ENCODE measurements around the gene CACNA2D1. TPM values are rescaled to one million over a fixed set of nuclear protein-coding genes. Genes with fewer than 3 reads are reported as not detected.

Gene CACNA2D1
- total RNA-seq, 2 donors from 2014 or later: 5.4 to 32.0 TPM

DNA sequence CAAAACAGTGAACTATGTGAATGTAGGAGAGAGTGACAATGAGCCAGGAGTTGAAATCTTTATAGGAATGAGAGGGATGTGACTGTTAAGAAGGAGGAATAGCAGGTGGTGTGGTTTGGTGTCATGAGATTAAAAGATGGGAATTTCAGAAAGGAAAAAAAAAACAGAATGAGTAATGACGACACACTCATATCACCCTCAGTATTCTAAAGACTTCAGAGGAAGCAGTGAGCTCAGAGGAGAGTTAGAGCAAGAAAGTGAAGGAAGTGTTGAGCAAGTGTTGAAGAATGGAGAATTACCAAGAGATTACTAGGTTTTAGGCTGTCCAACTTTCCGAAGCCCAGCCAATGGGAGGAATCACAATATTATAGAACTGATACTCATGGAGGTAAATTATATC, 453.2 kb downstream of the CACNA2D1 start:
- Histone ChIP-seq H3K4me3 (no peak overlapping the region), H3K36me3 (replicated peaks in 1 of 2; ENCODE audit: insufficient read depth in 1 of 2, low read depth in 2 of 2) (no peaks in the 10 kb centered on the region), H3K9me3 (no peaks in the 10 kb centered on the region), H3K4me1 (no peaks in the 10 kb centered on the region), H3K27ac (no peak overlapping the region), H3K27me3 (no peaks in the 10 kb centered on the region)
- no peak for TF ChIP-seq POLR2A (IDR thresholded peaks at IDR 0.05)
- TF ChIP-seq, protein P1, sequence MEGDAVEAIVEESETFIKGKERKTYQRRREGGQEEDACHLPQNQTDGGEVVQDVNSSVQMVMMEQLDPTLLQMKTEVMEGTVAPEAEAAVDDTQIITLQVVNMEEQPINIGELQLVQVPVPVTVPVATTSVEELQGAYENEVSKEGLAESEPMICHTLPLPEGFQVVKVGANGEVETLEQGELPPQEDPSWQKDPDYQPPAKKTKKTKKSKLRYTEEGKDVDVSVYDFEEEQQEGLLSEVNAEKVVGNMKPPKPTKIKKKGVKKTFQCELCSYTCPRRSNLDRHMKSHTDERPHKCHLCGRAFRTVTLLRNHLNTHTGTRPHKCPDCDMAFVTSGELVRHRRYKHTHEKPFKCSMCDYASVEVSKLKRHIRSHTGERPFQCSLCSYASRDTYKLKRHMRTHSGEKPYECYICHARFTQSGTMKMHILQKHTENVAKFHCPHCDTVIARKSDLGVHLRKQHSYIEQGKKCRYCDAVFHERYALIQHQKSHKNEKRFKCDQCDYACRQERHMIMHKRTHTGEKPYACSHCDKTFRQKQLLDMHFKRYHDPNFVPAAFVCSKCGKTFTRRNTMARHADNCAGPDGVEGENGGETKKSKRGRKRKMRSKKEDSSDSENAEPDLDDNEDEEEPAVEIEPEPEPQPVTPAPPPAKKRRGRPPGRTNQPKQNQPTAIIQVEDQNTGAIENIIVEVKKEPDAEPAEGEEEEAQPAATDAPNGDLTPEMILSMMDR (IDR thresholded peaks at IDR 0.05): no peak
- DNase-seq (no peak), ATAC-seq (no peak)
- intact Hi-C loops (cut with DNase I): no loop called here
- WGBS, 2 donors: 70% methylated on average over 2 of the region's 2 CpGs

DNA sequence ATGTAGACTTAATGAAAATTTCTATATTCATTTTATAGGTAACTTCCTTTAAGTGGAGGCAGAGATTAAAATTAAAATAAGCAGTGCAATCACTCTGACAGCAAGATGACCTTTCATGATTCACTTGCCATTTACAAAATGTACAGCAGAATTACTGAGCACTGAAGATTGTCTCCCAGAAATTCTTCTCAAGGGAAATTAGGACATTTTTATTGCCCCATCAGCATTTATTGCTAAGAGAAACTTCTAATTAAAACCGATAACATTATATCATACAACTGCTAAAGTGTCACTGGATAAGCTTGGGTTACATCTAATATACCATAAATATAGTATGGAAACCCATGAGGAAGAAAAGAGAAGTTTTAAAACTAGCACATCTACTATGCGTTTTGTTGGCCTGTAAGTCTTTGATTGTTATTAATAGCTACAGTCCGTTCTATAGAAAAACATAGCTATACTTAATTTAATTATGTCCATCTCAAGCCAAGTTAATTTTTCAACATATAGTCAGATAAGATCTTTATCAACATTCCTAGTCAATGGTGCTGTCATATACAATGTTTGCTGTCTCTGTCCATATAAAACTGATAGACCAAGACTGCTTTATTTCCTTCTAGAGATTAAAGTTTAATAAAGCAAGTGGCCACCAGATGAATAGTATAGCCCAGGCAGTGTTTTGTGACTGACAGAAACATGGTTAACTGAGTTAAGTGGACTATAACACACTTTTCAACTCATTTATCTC, 456.7 kb downstream of the CACNA2D1 start:
- 67 to 71% methylated on average over 3 of the region's 3 CpGs for WGBS, 2 donors
- ATAC-seq: no peak
- TF ChIP-seq POLR2A (IDR thresholded peaks at IDR 0.05): no peak
- TF ChIP-seq, protein P1 (IDR thresholded peaks at IDR 0.05): no peak
- no peak overlapping the region for H3K27ac ChIP-seq
- intact Hi-C loops (cut with DNase I): no loop called here
- no peak for DNase-seq
- H3K4me1 ChIP-seq: no peaks in the 10 kb centered on the region
- H3K27me3 ChIP-seq: no peaks in the 10 kb centered on the region
- no peaks in the 10 kb centered on the region for H3K36me3 ChIP-seq (replicated peaks in 1 of 2; ENCODE audit: insufficient read depth in 1 of 2, low read depth in 2 of 2)
- no peaks in the 10 kb centered on the region for H3K9me3 ChIP-seq
- H3K4me3 ChIP-seq: no peak overlapping the region

DNA sequence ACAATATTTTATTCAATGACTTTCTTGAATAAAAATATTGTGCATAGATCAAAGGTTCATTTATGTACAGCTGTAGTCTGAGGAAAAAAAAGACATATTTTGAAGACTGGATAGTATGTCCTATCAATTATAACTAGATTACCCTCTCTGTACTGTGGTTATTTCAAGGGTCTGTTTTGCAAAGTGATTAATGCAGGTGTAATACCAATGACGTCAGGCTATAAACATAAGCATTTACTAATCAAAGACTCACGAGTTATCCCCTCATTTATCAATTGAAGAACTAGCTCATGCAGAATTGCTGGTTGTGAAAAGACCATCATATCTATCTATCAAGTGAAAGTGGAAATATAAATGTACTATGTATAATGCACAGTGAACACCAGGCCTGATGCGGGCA, 460.2 kb downstream of the CACNA2D1 start:
- no peak for TF ChIP-seq POLR2A (IDR thresholded peaks at IDR 0.05)
- TF ChIP-seq, protein P1 (IDR thresholded peaks at IDR 0.05): no peak
- Histone ChIP-seq H3K4me3 (no peak overlapping the region), H3K9me3 (no peaks in the 10 kb centered on the region), H3K27ac (no peak overlapping the region), H3K27me3 (no peaks in the 10 kb centered on the region), H3K4me1 (no peaks in the 10 kb centered on the region), H3K36me3 (replicated peaks in 1 of 2; ENCODE audit: insufficient read depth in 1 of 2, low read depth in 2 of 2) (no peaks in the 10 kb centered on the region)
- no peak for DNase-seq
- WGBS, 2 donors: 47 to 48% methylated on average over 3 of the region's 3 CpGs
- no peak for ATAC-seq
- intact Hi-C loops (cut with DNase I): no loop called here

DNA sequence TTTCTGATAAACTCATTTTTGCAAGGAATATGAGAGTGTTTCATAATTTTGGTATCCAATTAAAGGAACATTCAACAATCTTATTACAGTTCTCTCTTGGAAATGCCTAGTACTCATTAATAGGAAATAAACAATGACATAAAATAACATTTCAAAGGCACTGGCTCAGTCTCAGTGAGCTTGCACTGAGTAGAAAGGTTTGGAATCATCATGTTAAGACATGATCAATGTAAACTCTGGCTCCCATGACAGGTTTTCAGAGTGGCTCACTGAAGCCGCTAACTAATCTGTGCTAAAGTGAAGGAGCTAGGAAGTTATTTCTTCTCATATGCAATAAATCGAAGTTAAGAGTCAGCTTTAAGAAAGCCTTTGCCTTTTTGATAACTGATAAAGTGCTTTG, 470.5 kb downstream of the CACNA2D1 start:
- intact Hi-C loops (cut with DNase I): no loop called here
- Histone ChIP-seq H3K4me3 (no peak overlapping the region), H3K27ac (no peak overlapping the region), H3K9me3 (no peaks in the 10 kb centered on the region), H3K27me3 (no peaks in the 10 kb centered on the region), H3K4me1 (no peaks in the 10 kb centered on the region), H3K36me3 (replicated peaks in 1 of 2; ENCODE audit: insufficient read depth in 1 of 2, low read depth in 2 of 2) (no peaks in the 10 kb centered on the region)
- ATAC-seq (no peak), DNase-seq (no peak)
- TF ChIP-seq, protein P1 (IDR thresholded peaks at IDR 0.05): no peak
- TF ChIP-seq POLR2A (IDR thresholded peaks at IDR 0.05): no peak
- WGBS, 2 donors: 72 to 76% methylated on average over 2 of the region's 2 CpGs

DNA sequence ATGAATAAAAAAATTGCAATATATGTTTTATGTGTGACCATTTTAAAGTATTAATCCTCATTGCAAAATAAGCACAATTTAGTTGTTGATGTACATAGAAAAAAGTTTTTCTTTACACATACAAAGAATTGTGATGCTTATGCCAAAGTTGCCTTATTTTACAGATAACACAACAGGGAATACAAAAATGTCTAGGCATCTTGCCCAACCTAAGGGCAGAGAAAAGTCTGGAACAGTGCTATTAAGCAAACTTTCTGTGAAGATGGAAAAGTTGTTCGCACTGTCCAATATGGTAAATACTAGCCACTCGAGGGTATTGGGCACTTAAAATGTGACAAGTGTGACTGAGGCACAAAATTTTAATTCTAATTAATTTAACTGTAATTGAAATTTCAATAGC, 483.6 kb downstream of the CACNA2D1 start:
- DNase-seq: no peak
- ATAC-seq: no peak
- no peak overlapping the region for H3K27ac ChIP-seq
- no peak for TF ChIP-seq POLR2A (IDR thresholded peaks at IDR 0.05)
- TF ChIP-seq, protein P1 (IDR thresholded peaks at IDR 0.05): no peak
- H3K36me3 ChIP-seq (replicated peaks in 1 of 2; ENCODE audit: insufficient read depth in 1 of 2, low read depth in 2 of 2): no peaks in the 10 kb centered on the region
- no peaks in the 10 kb centered on the region for H3K9me3 ChIP-seq
- H3K27me3 ChIP-seq: no peaks in the 10 kb centered on the region
- H3K4me1 ChIP-seq: no peaks in the 10 kb centered on the region
- WGBS, 2 donors: 54 to 66% methylated on average over 2 of the region's 2 CpGs
- no peak overlapping the region for H3K4me3 ChIP-seq
- intact Hi-C loops (cut with DNase I): no loop called here
